PFSK-1 (cell line): ENCODE data around the gene YWHAH.

ENCODE experiments used
- FOXP2 ChIP-seq: optimal IDR thresholded peaks from 2 replicates; pipeline ENCODE3; 2011; ENCODE audit warnings: borderline replicate concordance, control low read depth, inconsistent platforms; ENCODE audit not compliant: insufficient read depth; ENCODE audit errors: extremely low read length, extremely low read depth
- POLR2AphosphoS5 ChIP-seq: IDR thresholded peaks from 2 replicates; pipeline ENCODE4 v1.6.1; 2012; ENCODE audit warnings: low read depth, mild to moderate bottlenecking, control low read depth, low read length, moderate library complexity
- SIN3A ChIP-seq: IDR thresholded peaks from 2 replicates; pipeline ENCODE4 v1.6.1; 2012; ENCODE audit warnings: mild to moderate bottlenecking, low read length, moderate library complexity, borderline replicate concordance; ENCODE audit not compliant: insufficient read depth
- TAF1 ChIP-seq: IDR thresholded peaks from 2 replicates; pipeline ENCODE4 v1.6.1; 2012; ENCODE audit warnings: low read length, control low read depth, borderline replicate concordance; ENCODE audit not compliant: insufficient read depth
- TF ChIP-seq, protein P1 (sequence below), 2 experiments: IDR thresholded peaks; 2 replicates each; pipeline versions ENCODE4 v1.6.1 to v1.8.0; 2011 to 2012; ENCODE audit warnings: low read depth in 2 of 2, low read length in 2 of 2, control low read depth in 1 of 2, inconsistent platforms in 1 of 2, mild to moderate bottlenecking in 1 of 2, moderate library complexity in 1 of 2; ENCODE audit not compliant: insufficient read depth in 1 of 2

DNA sequence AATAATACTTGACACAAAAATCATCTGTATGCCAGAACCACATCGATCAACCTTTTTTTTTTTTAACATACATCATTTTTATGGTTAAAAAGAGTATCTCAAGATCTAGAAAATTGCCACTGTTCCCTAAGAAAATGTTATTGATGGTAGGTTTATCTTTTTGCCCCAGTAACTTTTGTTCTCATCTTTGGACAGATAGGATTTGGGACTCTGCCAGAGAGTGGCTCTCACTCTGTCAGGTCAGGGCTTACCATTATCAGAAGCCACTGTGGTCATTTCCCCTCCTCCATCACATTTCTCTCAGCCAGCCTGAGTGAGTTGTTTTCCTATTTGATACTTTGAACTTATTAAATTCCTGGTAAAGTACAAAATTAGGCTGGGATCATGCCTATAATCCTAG is 47.9 kb upstream of the YWHAH start:
- TF ChIP-seq, protein P1, sequence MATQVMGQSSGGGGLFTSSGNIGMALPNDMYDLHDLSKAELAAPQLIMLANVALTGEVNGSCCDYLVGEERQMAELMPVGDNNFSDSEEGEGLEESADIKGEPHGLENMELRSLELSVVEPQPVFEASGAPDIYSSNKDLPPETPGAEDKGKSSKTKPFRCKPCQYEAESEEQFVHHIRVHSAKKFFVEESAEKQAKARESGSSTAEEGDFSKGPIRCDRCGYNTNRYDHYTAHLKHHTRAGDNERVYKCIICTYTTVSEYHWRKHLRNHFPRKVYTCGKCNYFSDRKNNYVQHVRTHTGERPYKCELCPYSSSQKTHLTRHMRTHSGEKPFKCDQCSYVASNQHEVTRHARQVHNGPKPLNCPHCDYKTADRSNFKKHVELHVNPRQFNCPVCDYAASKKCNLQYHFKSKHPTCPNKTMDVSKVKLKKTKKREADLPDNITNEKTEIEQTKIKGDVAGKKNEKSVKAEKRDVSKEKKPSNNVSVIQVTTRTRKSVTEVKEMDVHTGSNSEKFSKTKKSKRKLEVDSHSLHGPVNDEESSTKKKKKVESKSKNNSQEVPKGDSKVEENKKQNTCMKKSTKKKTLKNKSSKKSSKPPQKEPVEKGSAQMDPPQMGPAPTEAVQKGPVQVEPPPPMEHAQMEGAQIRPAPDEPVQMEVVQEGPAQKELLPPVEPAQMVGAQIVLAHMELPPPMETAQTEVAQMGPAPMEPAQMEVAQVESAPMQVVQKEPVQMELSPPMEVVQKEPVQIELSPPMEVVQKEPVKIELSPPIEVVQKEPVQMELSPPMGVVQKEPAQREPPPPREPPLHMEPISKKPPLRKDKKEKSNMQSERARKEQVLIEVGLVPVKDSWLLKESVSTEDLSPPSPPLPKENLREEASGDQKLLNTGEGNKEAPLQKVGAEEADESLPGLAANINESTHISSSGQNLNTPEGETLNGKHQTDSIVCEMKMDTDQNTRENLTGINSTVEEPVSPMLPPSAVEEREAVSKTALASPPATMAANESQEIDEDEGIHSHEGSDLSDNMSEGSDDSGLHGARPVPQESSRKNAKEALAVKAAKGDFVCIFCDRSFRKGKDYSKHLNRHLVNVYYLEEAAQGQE (IDR thresholded peaks at IDR 0.05; ENCODE audit: insufficient read depth in 1 of 2, low read depth in 2 of 2, low read length in 2 of 2): no peak
- TF ChIP-seq POLR2AphosphoS5: no peak
- TF ChIP-seq TAF1: no peak
- no peak for TF ChIP-seq SIN3A
- TF ChIP-seq FOXP2: no peak
